ENCODE measurements around the gene MCRS1. TPM values are rescaled to one million over a fixed set of nuclear protein-coding genes. Genes with fewer than 3 reads are reported as not detected.

Gene MCRS1
- total RNA-seq, 1 experiment from 2014 or later, result 28.6 TPM

DNA sequence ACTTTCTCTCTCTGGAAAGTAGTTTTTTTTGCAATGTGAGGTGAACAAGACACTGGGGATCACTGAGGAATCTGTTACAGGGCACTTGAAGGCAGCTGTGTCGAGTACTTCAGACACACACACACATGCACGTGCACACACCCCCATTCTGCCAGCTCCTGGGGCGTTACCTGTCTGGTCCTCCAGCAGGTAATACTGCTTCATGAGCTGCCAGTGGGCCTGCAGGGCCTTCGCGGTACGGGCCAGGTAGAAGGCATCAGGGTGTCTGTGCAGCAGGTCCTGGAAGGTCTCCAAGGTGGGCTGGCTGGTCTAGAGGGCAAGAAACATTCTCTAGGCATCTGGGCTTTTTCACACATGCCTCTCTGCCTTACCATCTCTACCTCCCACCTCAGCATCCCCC, 5.1 kb downstream of the MCRS1 start:
- Histone ChIP-seq H3K27me3 (ENCODE audit: low read length) (no peaks in the 10 kb centered on the region), H3K4me3 (ENCODE audit: low read length) (no peak overlapping the region), H3K9ac (ENCODE audit: low read length) (no peak overlapping the region), H3K79me2 (ENCODE audit: low read length) (peaks cover 22% of the 10 kb centered on the region), H2AFZ (ENCODE audit: low read length) (no peak overlapping the region), H3K4me1 (ENCODE audit: low read length) (peaks cover 10% of the 10 kb centered on the region), H3K27ac (ENCODE audit: low read length) (no peak overlapping the region), H3K36me3 (ENCODE audit: insufficient read depth, low read length) (peaks cover 12% of the 10 kb centered on the region; the same call in 1 of the 2 replicates), H3K9me3 (ENCODE audit: low read length) (no peaks in the 10 kb centered on the region), H4K20me1 (ENCODE audit: insufficient read depth, low read depth, low read length) (no peaks in the 10 kb centered on the region), H3K4me2 (ENCODE audit: low read depth, low read length, poor library complexity, severe bottlenecking) (no peak overlapping the region), H3K9me2 (replicated peaks; ENCODE audit: insufficient read depth, low read length) (no peaks in the 10 kb centered on the region)
- no peak for DNase-seq

DNA sequence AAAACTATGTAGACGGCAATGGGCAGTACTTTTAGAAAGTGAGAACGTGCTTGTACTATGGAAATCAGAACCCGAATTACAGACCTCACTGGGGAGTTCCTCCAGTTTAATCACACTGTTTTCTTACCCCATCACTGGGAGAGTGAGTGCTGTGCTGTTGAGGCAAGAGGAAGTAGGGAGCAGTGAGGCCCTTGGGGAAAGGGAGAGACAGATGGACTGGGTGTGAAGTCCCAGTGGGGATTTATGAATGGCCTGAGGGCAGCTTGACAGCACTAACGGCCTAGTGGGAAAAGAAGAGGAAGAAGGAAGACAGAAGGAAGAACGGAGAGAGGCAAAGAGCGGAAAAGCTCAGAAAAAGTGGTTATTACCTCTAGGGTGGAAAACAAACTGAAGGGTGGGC, 5.7 kb downstream of the MCRS1 start:
- H3K4me3 ChIP-seq (ENCODE audit: low read length), result no peak overlapping the region

DNA sequence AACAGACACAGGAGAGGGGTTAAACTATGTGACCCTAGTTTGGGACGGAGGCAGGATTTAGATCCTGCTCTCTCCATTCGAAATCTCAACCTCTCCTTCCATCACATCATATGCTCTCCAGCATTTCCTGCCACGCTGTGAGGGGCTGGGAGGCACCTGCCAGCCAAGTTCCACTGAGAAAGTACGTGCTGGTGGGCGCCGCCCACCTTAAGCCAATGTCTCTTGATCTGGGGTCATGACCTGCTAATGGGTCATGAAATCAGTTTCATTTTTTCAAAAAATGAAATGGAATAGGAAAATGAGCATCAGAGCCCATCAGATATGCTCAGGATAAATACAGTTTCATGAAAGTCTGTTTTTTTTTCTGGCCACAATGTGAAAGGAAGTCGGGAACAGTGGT, 7.2 kb downstream of the MCRS1 start:
- H3K9ac ChIP-seq (ENCODE audit: low read length), result no peak overlapping the region
- no peak overlapping the region for H3K27ac ChIP-seq (ENCODE audit: low read length)
- H3K4me1 ChIP-seq (ENCODE audit: low read length), result no peaks in the 10 kb centered on the region
- no peaks in the 10 kb centered on the region for H3K9me2 ChIP-seq (replicated peaks; ENCODE audit: insufficient read depth, low read length)
- H3K27me3 ChIP-seq (ENCODE audit: low read length), result no peaks in the 10 kb centered on the region
- no peaks in the 10 kb centered on the region for H4K20me1 ChIP-seq (ENCODE audit: insufficient read depth, low read depth, low read length)
- H3K36me3 ChIP-seq (ENCODE audit: insufficient read depth, low read length), result peaks cover 12% of the 10 kb centered on the region; the same call in 1 of the 2 replicates
- DNase-seq, result no peak
- H3K4me3 ChIP-seq (ENCODE audit: low read length), result no peak overlapping the region
- peaks cover 3% of the 10 kb centered on the region; the same call in 1 of the 2 replicates for H3K79me2 ChIP-seq (ENCODE audit: low read length)
- no peaks in the 10 kb centered on the region for H3K9me3 ChIP-seq (ENCODE audit: low read length)
- H2AFZ ChIP-seq (ENCODE audit: low read length), result no peak overlapping the region
- H3K4me2 ChIP-seq (ENCODE audit: low read depth, low read length, poor library complexity, severe bottlenecking), result no peak overlapping the region

More for the DNA sequence above, 5.7 kb downstream of the MCRS1 start:
- no peak overlapping the region for H2AFZ ChIP-seq (ENCODE audit: low read length)
- H3K9me3 ChIP-seq (ENCODE audit: low read length), result no peaks in the 10 kb centered on the region
- H3K4me1 ChIP-seq (ENCODE audit: low read length), result peaks cover 10% of the 10 kb centered on the region
- peaks cover 12% of the 10 kb centered on the region; the same call in 1 of the 2 replicates for H3K36me3 ChIP-seq (ENCODE audit: insufficient read depth, low read length)
- H3K4me2 ChIP-seq (ENCODE audit: low read depth, low read length, poor library complexity, severe bottlenecking), result no peak overlapping the region
- no peak for DNase-seq
- peaks cover 18% of the 10 kb centered on the region for H3K79me2 ChIP-seq (ENCODE audit: low read length)
- no peaks in the 10 kb centered on the region for H4K20me1 ChIP-seq (ENCODE audit: insufficient read depth, low read depth, low read length)
- no peaks in the 10 kb centered on the region for H3K27me3 ChIP-seq (ENCODE audit: low read length)
- H3K9me2 ChIP-seq (replicated peaks; ENCODE audit: insufficient read depth, low read length), result no peaks in the 10 kb centered on the region
- no peak overlapping the region for H3K27ac ChIP-seq (ENCODE audit: low read length)
- no peak overlapping the region for H3K9ac ChIP-seq (ENCODE audit: low read length)

DNA sequence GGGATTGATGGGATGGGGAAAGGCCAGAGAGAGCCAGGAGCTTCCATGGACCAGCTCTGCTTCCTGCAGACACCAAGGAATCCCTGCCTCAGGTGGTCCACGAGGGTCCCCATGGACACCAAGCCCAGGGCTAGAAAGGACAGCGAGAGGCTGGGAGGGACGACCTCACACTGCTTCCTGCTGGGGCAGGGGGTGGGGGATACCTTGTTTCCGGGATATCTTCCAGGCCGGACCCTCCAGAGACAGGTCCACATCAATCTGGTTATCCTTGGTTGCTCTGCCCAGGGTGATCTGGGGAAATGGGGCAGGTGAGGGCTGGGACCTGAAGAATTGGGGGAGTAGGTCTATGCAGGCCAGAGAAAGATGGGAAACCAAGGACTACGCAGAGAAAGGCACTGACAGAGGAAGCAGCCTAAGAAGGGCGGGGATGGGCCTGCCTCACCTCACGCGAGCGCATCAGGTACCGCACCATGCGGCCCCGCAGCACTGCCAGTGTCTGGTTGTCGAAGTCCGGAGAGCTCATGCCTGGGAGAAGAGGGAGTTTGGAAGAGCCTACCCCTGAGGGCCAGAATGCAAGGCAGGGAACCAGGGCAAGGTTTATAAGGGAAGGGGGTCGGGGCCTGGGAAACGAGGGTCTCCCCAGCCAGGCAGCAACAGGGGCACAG, 8.8 kb downstream of the MCRS1 start:
- no peak overlapping the region for H2AFZ ChIP-seq (ENCODE audit: low read length)
- no peak overlapping the region for H3K4me2 ChIP-seq (ENCODE audit: low read depth, low read length, poor library complexity, severe bottlenecking)
- H3K9ac ChIP-seq (ENCODE audit: low read length), result no peak overlapping the region
- H3K9me3 ChIP-seq (ENCODE audit: low read length), result no peaks in the 10 kb centered on the region
- no peak for DNase-seq
- no peak overlapping the region for H3K27ac ChIP-seq (ENCODE audit: low read length)
- no peaks in the 10 kb centered on the region for H4K20me1 ChIP-seq (ENCODE audit: insufficient read depth, low read depth, low read length)
- H3K27me3 ChIP-seq (ENCODE audit: low read length), result no peaks in the 10 kb centered on the region
- H3K79me2 ChIP-seq (ENCODE audit: low read length), result no peaks in the 10 kb centered on the region
- no peaks in the 10 kb centered on the region for H3K4me1 ChIP-seq (ENCODE audit: low read length)
- peaks cover 12% of the 10 kb centered on the region; the same call in 1 of the 2 replicates for H3K36me3 ChIP-seq (ENCODE audit: insufficient read depth, low read length)
- no peak overlapping the region for H3K4me3 ChIP-seq (ENCODE audit: low read length)
- H3K9me2 ChIP-seq (replicated peaks; ENCODE audit: insufficient read depth, low read length), result no peaks in the 10 kb centered on the region

DNA sequence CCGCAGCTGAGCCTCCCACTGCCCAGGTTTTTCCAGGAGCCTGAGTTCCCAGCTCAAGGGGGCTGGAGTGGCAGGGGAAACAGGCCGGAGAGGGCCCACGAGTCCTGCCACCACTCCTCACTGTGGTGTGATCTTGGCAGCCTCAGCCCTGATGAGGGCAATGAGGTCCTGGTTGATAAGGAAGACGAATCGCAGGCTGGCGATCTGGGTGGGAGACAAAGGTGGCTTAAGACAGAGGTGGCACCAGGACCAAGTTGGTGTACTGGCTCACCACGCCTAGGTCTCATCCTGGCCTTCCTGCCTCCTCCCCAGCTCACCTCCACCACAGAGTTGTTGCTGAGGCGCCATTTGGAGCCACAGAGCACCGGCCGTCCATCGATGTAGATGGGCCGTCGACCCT, 9.4 kb downstream of the MCRS1 start:
- peaks cover 12% of the 10 kb centered on the region; the same call in 1 of the 2 replicates for H3K36me3 ChIP-seq (ENCODE audit: insufficient read depth, low read length)
- no peak overlapping the region for H2AFZ ChIP-seq (ENCODE audit: low read length)
- no peak overlapping the region for H3K27ac ChIP-seq (ENCODE audit: low read length)

DNA sequence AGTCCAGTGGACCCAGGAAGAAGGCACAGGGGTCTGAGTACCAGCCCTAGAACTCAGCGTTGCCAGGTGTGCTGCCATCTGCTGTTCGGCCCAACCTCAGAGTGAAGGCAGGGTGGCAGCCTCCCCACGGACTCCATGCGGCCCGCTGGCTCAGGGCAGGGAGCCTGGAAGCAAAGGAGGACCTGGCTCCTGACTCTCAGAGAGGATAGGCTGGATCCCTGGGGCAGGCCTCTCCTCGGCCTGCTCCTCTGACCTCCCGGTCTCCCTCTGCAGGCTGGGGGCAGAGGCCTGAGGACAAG, 10.1 kb downstream of the MCRS1 start:
- DNase-seq, result no peak
- Histone ChIP-seq H3K9ac (ENCODE audit: low read length) (no peak overlapping the region), H3K36me3 (ENCODE audit: insufficient read depth, low read length) (peaks cover 12% of the 10 kb centered on the region; the same call in 1 of the 2 replicates)

More for the DNA sequence above, 9.4 kb downstream of the MCRS1 start:
- H3K4me3 ChIP-seq (ENCODE audit: low read length), result no peak overlapping the region
- no peaks in the 10 kb centered on the region for H3K9me2 ChIP-seq (replicated peaks; ENCODE audit: insufficient read depth, low read length)
- H3K79me2 ChIP-seq (ENCODE audit: low read length), result no peaks in the 10 kb centered on the region
- H3K4me2 ChIP-seq (ENCODE audit: low read depth, low read length, poor library complexity, severe bottlenecking), result no peak overlapping the region
- H3K27me3 ChIP-seq (ENCODE audit: low read length), result no peaks in the 10 kb centered on the region
- no peaks in the 10 kb centered on the region for H3K9me3 ChIP-seq (ENCODE audit: low read length)
- no peak overlapping the region for H3K9ac ChIP-seq (ENCODE audit: low read length)
- no peaks in the 10 kb centered on the region for H4K20me1 ChIP-seq (ENCODE audit: insufficient read depth, low read depth, low read length)
- H3K4me1 ChIP-seq (ENCODE audit: low read length), result no peaks in the 10 kb centered on the region
- no peak for DNase-seq

DNA sequence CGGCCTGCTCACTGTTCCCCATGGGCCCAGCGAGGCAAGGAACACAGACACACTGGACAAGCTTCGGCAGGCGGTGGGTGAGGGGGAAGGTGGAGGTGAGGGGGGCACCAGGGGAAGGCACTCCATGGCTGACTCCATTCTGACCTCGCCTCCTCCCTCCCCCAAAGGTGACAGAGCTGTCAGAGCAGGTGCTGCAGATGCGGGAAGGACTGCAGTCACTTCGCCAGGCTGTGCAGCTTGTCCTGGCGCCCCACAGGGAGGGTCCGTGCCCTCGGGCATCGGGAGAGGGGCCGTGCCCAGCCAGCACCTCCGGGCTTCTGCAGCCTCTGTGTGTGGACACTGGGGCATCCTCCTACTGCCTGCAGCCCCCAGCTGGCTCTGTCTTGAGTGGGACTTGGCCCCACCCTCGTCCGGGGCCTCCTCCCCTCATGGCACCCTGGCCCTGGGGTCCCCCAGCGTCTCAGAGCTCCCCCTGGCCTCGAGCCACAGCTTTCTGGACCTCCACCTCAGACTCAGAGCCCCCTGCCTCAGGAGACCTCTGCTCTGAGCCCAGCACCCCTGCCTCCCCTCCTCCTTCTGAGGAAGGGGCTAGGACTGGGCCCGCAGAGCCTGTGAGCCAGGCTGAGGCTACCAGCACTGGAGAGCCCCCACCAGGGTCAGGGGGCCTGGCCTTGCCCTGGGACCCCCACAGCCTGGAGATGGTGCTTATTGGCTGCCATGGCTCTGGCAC, 10.6 kb downstream of the MCRS1 start:
- H3K79me2 ChIP-seq (ENCODE audit: low read length), result no peaks in the 10 kb centered on the region

More for the DNA sequence above, 10.1 kb downstream of the MCRS1 start:
- Histone ChIP-seq H3K4me2 (ENCODE audit: low read depth, low read length, poor library complexity, severe bottlenecking) (no peak overlapping the region), H3K79me2 (ENCODE audit: low read length) (no peaks in the 10 kb centered on the region), H2AFZ (ENCODE audit: low read length) (no peak overlapping the region), H3K27ac (ENCODE audit: low read length) (no peak overlapping the region), H3K4me1 (ENCODE audit: low read length) (no peaks in the 10 kb centered on the region), H3K9me2 (replicated peaks; ENCODE audit: insufficient read depth, low read length) (no peaks in the 10 kb centered on the region), H3K4me3 (ENCODE audit: low read length) (no peak overlapping the region), H4K20me1 (ENCODE audit: insufficient read depth, low read depth, low read length) (no peaks in the 10 kb centered on the region), H3K27me3 (ENCODE audit: low read length) (no peaks in the 10 kb centered on the region), H3K9me3 (ENCODE audit: low read length) (no peaks in the 10 kb centered on the region)

DNA sequence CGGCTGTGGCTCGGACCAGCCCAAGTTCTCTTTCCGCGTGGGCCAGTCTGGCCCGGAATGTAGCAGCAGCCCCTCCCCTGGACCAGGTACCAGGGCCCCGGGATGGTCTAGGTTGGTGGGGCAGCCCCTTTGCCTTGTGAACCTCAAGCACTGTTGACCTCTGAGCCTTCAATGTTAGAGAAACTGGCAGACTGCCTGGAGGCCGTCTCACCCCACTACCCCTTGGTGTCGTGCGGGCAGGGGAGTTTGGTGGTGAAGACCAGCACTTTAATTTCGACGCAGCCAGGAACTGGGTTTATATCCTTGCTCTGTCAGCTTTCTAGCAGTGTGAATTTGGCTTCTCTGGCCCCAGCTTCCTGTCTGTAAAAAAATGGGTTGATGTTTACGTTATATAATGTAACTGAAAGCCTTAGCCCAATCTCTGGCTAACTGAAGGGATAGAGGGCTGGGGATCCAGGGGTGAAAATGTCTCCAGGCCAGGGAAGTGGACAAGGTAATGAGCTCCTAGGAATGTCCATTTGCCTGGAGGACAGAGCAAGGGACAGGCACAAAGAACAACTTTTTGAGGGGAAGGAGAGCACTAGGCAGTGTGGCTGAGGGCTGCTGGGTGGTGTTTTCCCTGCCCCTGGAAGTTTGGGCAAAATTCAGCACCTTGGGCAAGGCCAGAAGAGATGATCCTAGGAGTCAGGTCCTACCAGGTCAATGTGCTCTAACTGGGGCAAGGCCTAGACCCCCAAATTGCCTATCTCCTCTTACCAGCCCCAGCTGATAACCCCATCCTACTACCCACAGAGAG, 11.4 kb downstream of the MCRS1 start:
- Histone ChIP-seq H3K79me2 (ENCODE audit: low read length) (no peaks in the 10 kb centered on the region), H3K27ac (ENCODE audit: low read length) (no peak overlapping the region), H3K4me2 (ENCODE audit: low read depth, low read length, poor library complexity, severe bottlenecking) (no peak overlapping the region), H3K9me2 (replicated peaks; ENCODE audit: insufficient read depth, low read length) (no peaks in the 10 kb centered on the region), H3K4me1 (ENCODE audit: low read length) (no peaks in the 10 kb centered on the region), H4K20me1 (ENCODE audit: insufficient read depth, low read depth, low read length) (no peaks in the 10 kb centered on the region), H3K36me3 (ENCODE audit: insufficient read depth, low read length) (peaks cover 5% of the 10 kb centered on the region; the same call in 1 of the 2 replicates), H3K27me3 (ENCODE audit: low read length) (no peaks in the 10 kb centered on the region), H3K4me3 (ENCODE audit: low read length) (no peak overlapping the region), H3K9me3 (ENCODE audit: low read length) (no peaks in the 10 kb centered on the region), H2AFZ (ENCODE audit: low read length) (no peak overlapping the region), H3K9ac (ENCODE audit: low read length) (no peak overlapping the region)
- DNase-seq, result no peak

More for the DNA sequence above, 10.6 kb downstream of the MCRS1 start:
- Histone ChIP-seq H3K9me3 (ENCODE audit: low read length) (no peaks in the 10 kb centered on the region), H3K4me1 (ENCODE audit: low read length) (no peaks in the 10 kb centered on the region), H3K36me3 (ENCODE audit: insufficient read depth, low read length) (peaks cover 8% of the 10 kb centered on the region; the same call in 1 of the 2 replicates), H3K9me2 (replicated peaks; ENCODE audit: insufficient read depth, low read length) (no peaks in the 10 kb centered on the region), H2AFZ (ENCODE audit: low read length) (no peak overlapping the region), H3K27ac (ENCODE audit: low read length) (no peak overlapping the region), H3K9ac (ENCODE audit: low read length) (no peak overlapping the region), H4K20me1 (ENCODE audit: insufficient read depth, low read depth, low read length) (no peaks in the 10 kb centered on the region), H3K4me2 (ENCODE audit: low read depth, low read length, poor library complexity, severe bottlenecking) (no peak overlapping the region), H3K4me3 (ENCODE audit: low read length) (no peak overlapping the region), H3K27me3 (ENCODE audit: low read length) (no peaks in the 10 kb centered on the region)
- no peak for DNase-seq
